IPS-20b (cell line): Measurements from ENCODE around the gene LGR6.

Experiments
- H3K27ac ChIP-seq: one replicate; pipeline ENCODE4 v1.5.1; 2013; ENCODE audit warnings: low read length
- H3K27me3 ChIP-seq: 2 replicates; pipeline ENCODE4 v1.6.1; 2013; ENCODE audit warnings: mild to moderate bottlenecking, low read length, inconsistent platforms; ENCODE audit not compliant: insufficient read depth
- H3K36me3 ChIP-seq: 2 replicates; pipeline ENCODE4 v1.6.1; 2013; ENCODE audit warnings: low read depth, mild to moderate bottlenecking, inconsistent platforms, low read length, moderate library complexity; ENCODE audit not compliant: insufficient read depth
- H3K4me1 ChIP-seq: 2 replicates; pipeline ENCODE4 v1.6.1; 2013; ENCODE audit warnings: mild to moderate bottlenecking, control low read depth, inconsistent platforms, low read length, moderate library complexity; ENCODE audit not compliant: insufficient read depth
- H3K4me3 ChIP-seq: 2 replicates; pipeline ENCODE4 v1.5.1; 2013; ENCODE audit warnings: mild to moderate bottlenecking, low read length, inconsistent platforms
- H3K9ac ChIP-seq: 2 replicates; pipeline ENCODE4 v1.6.1; 2013; ENCODE audit warnings: low read depth, mild to moderate bottlenecking, inconsistent platforms, low read length, moderate library complexity
- H3K9me3 ChIP-seq: 2 replicates; pipeline ENCODE4 v1.6.1; 2013; ENCODE audit warnings: mild to moderate bottlenecking, low read depth, low read length, inconsistent platforms; ENCODE audit not compliant: insufficient read depth

The LGR6 gene

GRCh38 chr1:202272103-202272845 is 78.7 kb downstream of the LGR6 start:
- Histone ChIP-seq H3K36me3 (no peaks in the 10 kb centered on the region), H3K9ac (no peak overlapping the region), H3K27me3 (no peaks in the 10 kb centered on the region), H3K4me3 (no peak overlapping the region), H3K27ac (no peak overlapping the region), H3K4me1 (no peaks in the 10 kb centered on the region), H3K9me3 (no peaks in the 10 kb centered on the region)

GRCh38 chr1:202274611-202275010 is 81.0 kb downstream of the LGR6 start:
- no peaks in the 10 kb centered on the region for H3K27me3 ChIP-seq

GRCh38 chr1:202275061-202275770 is 81.6 kb downstream of the LGR6 start:
- Histone ChIP-seq H3K9ac (no peak overlapping the region), H3K4me1 (peaks cover 2% of the 10 kb centered on the region; the same call in 1 of the 2 replicates), H3K4me3 (no peak overlapping the region), H3K36me3 (no peaks in the 10 kb centered on the region), H3K9me3 (no peaks in the 10 kb centered on the region), H3K27ac (no peak overlapping the region), H3K27me3 (no peaks in the 10 kb centered on the region)

More at GRCh38 chr1:202274611-202275010, 81.0 kb downstream of the LGR6 start:
- Histone ChIP-seq H3K36me3 (no peaks in the 10 kb centered on the region), H3K9me3 (no peaks in the 10 kb centered on the region), H3K4me3 (no peak overlapping the region), H3K27ac (no peak overlapping the region), H3K4me1 (no peaks in the 10 kb centered on the region), H3K9ac (no peak overlapping the region)

GRCh38 chr1:202276081-202276715 is 82.6 kb downstream of the LGR6 start:
- Histone ChIP-seq H3K36me3 (no peaks in the 10 kb centered on the region), H3K27me3 (no peaks in the 10 kb centered on the region), H3K9ac (no peak overlapping the region), H3K4me1 (peaks cover 12% of the 10 kb centered on the region; the same call in 1 of the 2 replicates), H3K4me3 (no peak overlapping the region), H3K9me3 (no peaks in the 10 kb centered on the region), H3K27ac (no peak overlapping the region)

GRCh38 chr1:202276920-202277319 is 83.3 kb downstream of the LGR6 start:
- no peak overlapping the region for H3K9ac ChIP-seq
- H3K27ac ChIP-seq = no peak overlapping the region
- H3K27me3 ChIP-seq = no peaks in the 10 kb centered on the region
- H3K9me3 ChIP-seq = no peaks in the 10 kb centered on the region
- H3K4me3 ChIP-seq = no peak overlapping the region
- peaks cover 13% of the 10 kb centered on the region; the same call in 1 of the 2 replicates for H3K4me1 ChIP-seq
- no peaks in the 10 kb centered on the region for H3K36me3 ChIP-seq

GRCh38 chr1:202278751-202279150 is 85.2 kb downstream of the LGR6 start:
- no peak overlapping the region for H3K27ac ChIP-seq
- H3K9ac ChIP-seq = no peak overlapping the region
- no peaks in the 10 kb centered on the region for H3K27me3 ChIP-seq
- no peak overlapping the region for H3K4me3 ChIP-seq
- no peaks in the 10 kb centered on the region for H3K36me3 ChIP-seq
- peaks cover 13% of the 10 kb centered on the region; the same call in 1 of the 2 replicates for H3K4me1 ChIP-seq
- H3K9me3 ChIP-seq = no peaks in the 10 kb centered on the region

GRCh38 chr1:202279806-202280205 is 86.2 kb downstream of the LGR6 start:
- Histone ChIP-seq H3K9me3 (no peaks in the 10 kb centered on the region), H3K9ac (no peak overlapping the region), H3K27me3 (no peaks in the 10 kb centered on the region), H3K27ac (no peak overlapping the region), H3K4me1 (peaks cover 13% of the 10 kb centered on the region; the same call in 1 of the 2 replicates), H3K4me3 (no peak overlapping the region), H3K36me3 (no peaks in the 10 kb centered on the region)

GRCh38 chr1:202280595-202280994 is 87.0 kb downstream of the LGR6 start:
- Histone ChIP-seq H3K4me1 (peaks cover 13% of the 10 kb centered on the region; the same call in 1 of the 2 replicates), H3K9me3 (no peaks in the 10 kb centered on the region), H3K9ac (no peak overlapping the region), H3K36me3 (no peaks in the 10 kb centered on the region), H3K27ac (no peak overlapping the region), H3K4me3 (no peak overlapping the region), H3K27me3 (no peaks in the 10 kb centered on the region)

- Histone ChIP-seq H3K9ac (no peak overlapping the region), H3K4me3 (no peak overlapping the region), H3K4me1 (peaks cover 13% of the 10 kb centered on the region; the same call in 1 of the 2 replicates), H3K36me3 (no peaks in the 10 kb centered on the region), H3K27me3 (no peaks in the 10 kb centered on the region), H3K27ac (no peak overlapping the region), H3K9me3 (no peaks in the 10 kb centered on the region)
Observed at GRCh38 chr1:202281316-202282024, 87.9 kb downstream of the LGR6 start.

- H3K4me3 ChIP-seq = no peak overlapping the region
- no peaks in the 10 kb centered on the region for H3K36me3 ChIP-seq
- H3K4me1 ChIP-seq = peaks cover 13% of the 10 kb centered on the region; the same call in 1 of the 2 replicates
- no peaks in the 10 kb centered on the region for H3K9me3 ChIP-seq
- H3K27me3 ChIP-seq = no peaks in the 10 kb centered on the region
- no peak overlapping the region for H3K9ac ChIP-seq
- no peak overlapping the region for H3K27ac ChIP-seq
Observed at GRCh38 chr1:202282025-202282371, 88.4 kb downstream of the LGR6 start.

GRCh38 chr1:202282596-202283283 is 89.1 kb downstream of the LGR6 start:
- Histone ChIP-seq H3K27me3 (no peaks in the 10 kb centered on the region), H3K36me3 (no peaks in the 10 kb centered on the region), H3K9me3 (no peaks in the 10 kb centered on the region), H3K9ac (no peak overlapping the region), H3K27ac (no peak overlapping the region), H3K4me1 (peaks cover 13% of the 10 kb centered on the region; the same call in 1 of the 2 replicates), H3K4me3 (no peak overlapping the region)
